ENCODE measurements around the gene RALB.

GRCh38 chr2:120317916-120318315 is 65.3 kb downstream of the RALB start:
- TF ChIP-seq CTCF (IDR thresholded peaks at IDR 0.05) (no peak), ZFX (IDR thresholded peaks at IDR 0.05; ENCODE audit: borderline replicate concordance) (no peak)
